T47D (cell line): ENCODE measurements around the gene CAMK2B.

Experiments
- DNase-seq, 2 experiments: peaks; one replicate each; pipeline versions ENCODE4 v3.0.0 to v3.0.0-alpha.2; 2011 to 2012; ENCODE audit warnings: low read depth in 1 of 2, low spot score in 1 of 2
- JUND ChIP-seq: IDR thresholded peaks from 2 replicates; pipeline ENCODE4 v1.6.1; 2012; ENCODE audit warnings: low read depth
- in situ Hi-C: cut with HindIII; loops from 2 replicates; pipeline ENCODE4 v1.10.0; 2016; ENCODE audit warnings: low sequenced_read_pairs, low pct_unique_long_range_greater_than_20kb

CAMK2B gene

DNA sequence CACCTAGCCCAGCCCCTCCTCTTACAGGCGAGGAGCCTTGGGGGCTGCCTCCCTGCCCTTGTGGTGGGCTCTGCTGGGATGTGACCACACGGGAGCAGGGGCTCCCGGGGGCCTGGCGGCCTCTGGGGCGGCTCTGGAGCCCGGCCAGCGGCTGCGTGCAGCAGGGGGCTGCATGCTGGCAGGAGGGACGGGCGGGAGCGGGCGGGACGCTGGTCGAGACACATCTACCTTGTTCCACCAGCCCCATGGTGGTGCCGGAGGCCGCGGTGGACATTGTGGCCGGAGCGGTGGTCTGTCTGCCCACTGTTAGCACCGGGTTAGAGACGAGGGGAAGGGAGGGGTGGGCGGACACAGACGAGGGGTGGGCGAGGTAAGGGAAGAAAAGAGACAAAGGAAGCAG is 86.0 kb downstream of the CAMK2B start:
- in situ Hi-C loops: no loop called here
- TF ChIP-seq JUND: no peak
- DNase-seq: no peak

DNA sequence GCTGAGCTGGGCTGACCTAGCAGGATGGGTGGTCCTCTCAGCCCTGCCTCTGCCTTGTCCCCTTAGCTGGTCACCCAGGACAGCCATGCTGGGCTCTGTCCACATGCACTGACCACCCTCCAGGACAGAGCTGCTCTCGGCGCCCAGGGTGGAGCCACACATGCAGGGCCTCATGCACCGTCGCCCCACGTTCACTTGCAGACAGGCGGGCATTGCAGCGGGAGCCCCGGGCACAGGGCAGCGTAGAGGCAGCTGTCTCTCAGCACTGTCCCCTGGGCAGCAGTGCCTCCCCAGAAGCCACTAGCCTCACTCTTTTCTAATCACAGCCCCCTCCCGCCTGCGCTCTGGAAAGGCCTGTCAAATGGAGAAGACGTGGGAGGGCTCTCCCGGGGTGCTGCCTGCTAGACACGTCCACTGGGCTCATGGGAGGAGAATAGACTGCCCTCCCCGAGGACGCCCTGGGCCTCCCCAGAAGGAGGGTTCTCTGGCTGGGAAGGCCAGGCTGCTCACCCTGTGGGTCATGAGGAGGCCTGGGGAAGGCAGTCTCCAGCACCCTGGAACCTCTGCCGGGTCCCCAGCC is 87.2 kb downstream of the CAMK2B start:
- no peak for DNase-seq
- in situ Hi-C loops: no loop called here
- TF ChIP-seq JUND: no peak

DNA sequence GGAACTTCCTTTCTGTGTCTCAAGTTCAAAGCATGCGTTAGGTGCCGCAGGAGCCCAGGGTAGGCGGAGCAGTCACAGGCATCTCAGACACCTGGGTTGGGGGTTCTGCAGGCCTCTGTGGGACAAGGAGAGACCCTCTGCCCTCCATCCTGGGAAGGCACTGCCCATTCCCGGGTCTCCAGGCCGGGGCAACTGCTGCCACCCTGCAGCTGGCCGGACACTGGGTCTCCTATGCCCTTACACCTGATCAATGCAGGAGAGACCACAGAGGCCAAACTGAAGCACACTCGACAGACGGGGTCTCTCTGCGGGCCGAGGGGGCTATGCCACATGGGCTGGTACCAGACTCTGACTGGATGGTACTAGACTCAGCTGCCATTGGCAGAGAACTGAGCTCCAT is 87.7 kb downstream of the CAMK2B start:
- no peak for DNase-seq
- TF ChIP-seq JUND: no peak
- in situ Hi-C loops: no loop called here

DNA sequence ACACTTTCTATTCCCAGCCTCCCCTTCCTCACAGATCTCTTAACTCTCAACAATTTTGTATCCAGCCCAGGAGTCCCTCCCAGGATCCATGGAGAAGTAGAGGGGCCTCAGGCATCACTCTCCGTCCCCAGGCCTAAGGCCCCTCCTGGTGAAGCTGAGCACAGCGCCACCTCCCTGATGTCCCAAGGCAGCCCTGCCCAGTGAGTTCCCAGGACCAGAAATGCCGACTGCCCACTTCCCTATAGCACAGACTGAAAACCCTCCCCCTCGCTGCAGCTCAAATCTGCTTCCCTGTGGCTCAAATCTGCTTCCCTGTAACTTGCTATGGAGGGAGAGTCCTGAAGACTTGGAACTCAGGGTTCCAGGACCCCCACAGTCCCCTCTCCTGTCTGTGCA is 89.1 kb downstream of the CAMK2B start:
- no peak for TF ChIP-seq JUND
- in situ Hi-C loops: no loop called here
- DNase-seq: no peak

DNA sequence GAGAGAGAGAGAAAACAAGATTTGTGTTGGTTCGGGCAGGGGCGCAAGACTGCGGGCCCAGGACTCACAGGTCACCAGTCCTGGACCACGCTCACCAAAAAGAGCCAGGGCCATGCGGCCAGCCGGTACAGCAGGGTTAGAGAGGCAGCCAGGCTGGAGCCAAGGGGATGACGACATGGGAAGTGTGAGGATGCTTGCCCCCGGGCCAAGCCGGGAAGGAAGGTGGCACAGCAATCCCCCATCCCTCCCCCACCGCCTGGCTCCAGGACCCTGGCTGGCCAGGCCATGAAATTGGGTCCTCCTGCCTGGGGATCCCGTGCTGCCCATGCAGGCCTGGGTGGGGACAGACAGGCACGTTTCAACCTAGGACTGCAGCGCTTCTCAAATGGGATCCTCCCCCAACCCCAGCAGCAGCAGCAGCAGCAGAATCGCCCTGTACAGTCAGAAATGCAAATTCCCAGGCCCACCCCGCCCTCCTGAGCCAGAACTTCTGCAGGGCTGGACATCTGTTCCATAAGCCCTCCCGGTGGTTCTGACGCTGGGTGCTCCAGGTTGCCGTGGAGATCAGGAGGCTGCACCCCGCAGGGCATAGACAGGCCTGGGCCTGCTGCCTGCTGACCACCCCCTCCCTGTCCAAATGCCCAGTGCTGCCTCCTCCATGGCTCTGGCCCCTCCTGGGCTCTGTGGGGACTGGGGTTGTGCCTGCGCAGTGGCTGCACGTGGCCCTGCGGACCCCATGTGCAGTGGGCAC is 89.6 kb downstream of the CAMK2B start:
- DNase-seq: no peak
- TF ChIP-seq JUND: no peak
- in situ Hi-C loops: no loop called here

DNA sequence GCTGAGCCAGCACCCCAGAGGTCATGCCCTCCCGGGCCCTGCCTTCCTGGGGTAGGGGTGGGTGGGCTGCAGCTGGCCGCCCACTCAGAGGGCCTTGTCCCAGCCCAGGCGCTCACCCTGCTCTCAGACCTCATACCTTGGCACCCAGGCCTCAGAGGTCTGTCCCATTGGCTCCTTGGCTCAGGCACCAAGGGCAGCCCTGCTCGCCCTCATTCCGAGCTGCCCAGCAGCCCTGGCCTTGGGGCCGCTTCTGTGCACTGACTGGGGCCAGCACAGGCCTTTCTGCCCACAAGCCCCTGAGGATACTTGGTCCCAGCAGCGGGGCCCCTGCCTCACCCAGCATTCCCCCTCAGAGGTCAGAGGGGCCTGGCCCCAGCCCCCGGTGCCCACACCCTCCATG is 90.3 kb downstream of the CAMK2B start:
- DNase-seq: no peak
- in situ Hi-C loops: no loop called here
- TF ChIP-seq JUND: no peak

DNA sequence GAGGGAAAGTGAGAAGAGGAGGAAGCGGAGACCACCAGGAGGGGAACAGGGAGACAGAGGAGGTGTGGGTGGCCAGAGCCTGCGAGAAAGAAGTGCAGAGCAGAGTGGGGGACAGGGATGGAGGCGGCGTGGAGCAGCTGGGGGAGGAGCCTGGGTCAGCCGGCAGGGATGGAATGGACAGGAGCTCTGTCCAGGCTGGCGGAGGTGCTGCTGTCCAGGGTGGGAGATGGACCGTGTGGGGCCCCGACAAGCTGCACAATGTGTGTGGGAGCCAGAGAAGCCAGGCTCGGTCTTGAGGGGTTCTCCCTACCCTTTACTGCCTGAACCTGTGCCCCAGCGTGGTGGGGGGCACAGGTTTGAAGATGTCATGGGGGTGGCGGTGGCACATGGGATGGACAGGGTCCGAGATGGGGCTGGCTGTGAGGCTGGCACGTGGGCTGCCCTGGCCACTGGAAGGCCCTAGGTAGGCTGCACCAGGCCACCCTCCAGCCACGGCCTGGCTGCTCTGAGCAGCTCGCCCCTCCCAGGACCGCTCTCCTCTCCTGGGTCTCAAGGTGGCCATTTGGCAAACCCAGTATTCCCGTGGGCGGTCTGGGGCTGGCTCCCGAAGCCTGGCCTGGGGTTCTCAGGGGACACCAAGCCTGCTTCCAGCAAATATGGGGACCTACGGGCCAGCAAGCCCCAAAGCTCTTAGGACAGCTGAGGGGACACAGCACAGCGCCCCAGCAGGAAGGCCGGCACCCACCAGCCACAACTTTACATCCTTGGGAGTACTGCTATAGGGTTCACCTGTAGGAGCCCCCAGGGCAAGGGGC is 92.3 kb downstream of the CAMK2B start:
- no peak for DNase-seq
- in situ Hi-C loops: no loop called here
- TF ChIP-seq JUND: no peak

DNA sequence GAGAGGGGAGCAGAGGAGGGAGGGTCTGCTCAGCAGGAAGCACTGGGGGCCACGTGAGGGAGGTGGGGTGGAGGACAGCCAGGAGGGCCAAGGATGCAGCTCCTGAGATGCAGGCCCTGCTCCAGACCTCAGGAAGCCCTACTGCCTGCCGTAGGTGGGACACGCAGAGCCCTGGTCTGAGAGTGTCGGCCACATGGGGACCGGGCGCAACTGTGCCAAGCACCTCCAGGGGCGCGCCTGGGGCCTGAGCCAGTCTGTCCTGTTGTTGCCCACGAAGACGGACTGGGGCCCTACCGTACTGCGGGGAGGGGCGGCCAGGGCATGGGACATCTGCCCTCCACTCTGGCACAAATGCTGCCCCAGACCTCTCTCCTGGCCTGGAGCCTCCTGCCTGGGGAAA is 93.0 kb downstream of the CAMK2B start:
- DNase-seq: no peak
- no peak for TF ChIP-seq JUND
- in situ Hi-C loops: no loop called here

DNA sequence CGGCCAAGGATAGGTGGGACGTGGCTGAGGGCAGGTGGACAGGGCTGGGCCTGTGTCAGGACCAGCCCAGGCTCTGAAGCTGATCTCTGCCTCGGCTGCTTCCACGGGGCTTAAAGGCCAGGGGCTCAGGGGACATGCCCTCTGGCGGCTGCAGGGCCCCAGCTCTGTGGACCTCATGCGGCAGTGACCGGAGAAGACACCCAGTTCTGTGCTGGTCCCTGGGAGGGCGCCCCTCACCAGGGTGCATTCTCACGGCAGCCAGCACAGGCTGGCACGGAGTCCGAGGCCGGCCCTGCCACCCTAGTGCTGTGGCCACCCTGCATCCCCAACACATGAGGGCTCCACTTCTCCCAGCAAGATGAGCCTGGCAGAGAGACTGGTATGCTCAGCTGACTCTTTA is 94.3 kb downstream of the CAMK2B start:
- no peak for TF ChIP-seq JUND
- DNase-seq: peak in 1 of 2 experiments; percentile 28
- in situ Hi-C loops: no loop called here

DNA sequence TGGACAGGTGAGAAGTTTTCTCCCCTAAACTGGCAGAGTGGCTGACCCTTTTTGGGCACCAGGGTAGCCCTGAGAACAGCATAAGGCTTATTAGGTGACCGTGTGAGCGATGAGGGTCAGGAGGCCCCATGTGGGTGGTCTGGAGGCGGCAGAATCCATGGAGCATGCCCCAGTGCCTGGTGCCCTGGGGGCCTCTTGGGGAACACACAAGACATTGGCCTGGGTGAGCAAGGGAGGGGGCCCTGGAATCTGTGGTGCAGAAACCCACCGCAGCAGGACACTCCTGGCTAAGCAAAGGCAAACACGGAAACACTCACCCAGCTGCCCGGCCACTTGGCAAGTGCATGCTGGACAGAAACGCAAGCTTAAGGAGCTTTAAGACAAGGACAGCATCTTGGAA is 95.1 kb downstream of the CAMK2B start:
- in situ Hi-C loops: no loop called here
- TF ChIP-seq JUND: no peak
- DNase-seq: no peak

DNA sequence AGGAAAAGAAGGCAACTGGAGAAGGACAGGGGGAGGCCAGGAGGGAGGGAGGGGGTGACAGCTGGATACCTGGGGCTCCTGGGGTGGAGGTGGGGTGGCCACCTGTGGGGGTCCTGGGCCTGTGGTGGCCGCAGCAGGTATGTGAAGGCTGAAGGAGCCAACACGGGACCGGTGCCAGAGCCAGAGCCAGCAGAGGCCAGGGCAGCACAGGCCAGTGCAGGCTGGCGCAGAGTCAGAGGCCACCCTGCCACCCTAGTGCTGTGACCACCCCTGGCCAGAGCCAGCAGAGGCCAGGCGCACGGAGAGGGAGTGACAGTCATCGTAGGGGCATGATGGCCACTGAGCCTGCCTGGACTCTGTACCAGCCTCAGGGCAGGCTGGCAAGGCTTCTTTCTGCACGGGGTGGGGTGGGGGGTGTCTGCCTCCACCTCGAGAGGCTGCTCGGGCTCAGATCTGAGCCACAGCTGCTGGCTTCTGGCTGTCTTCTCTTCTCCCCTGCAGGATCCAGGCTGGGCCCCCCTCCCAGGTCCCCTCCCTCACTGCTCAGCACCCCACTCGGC is 95.8 kb downstream of the CAMK2B start:
- no peak for DNase-seq
- in situ Hi-C loops: no loop called here
- no peak for TF ChIP-seq JUND

DNA sequence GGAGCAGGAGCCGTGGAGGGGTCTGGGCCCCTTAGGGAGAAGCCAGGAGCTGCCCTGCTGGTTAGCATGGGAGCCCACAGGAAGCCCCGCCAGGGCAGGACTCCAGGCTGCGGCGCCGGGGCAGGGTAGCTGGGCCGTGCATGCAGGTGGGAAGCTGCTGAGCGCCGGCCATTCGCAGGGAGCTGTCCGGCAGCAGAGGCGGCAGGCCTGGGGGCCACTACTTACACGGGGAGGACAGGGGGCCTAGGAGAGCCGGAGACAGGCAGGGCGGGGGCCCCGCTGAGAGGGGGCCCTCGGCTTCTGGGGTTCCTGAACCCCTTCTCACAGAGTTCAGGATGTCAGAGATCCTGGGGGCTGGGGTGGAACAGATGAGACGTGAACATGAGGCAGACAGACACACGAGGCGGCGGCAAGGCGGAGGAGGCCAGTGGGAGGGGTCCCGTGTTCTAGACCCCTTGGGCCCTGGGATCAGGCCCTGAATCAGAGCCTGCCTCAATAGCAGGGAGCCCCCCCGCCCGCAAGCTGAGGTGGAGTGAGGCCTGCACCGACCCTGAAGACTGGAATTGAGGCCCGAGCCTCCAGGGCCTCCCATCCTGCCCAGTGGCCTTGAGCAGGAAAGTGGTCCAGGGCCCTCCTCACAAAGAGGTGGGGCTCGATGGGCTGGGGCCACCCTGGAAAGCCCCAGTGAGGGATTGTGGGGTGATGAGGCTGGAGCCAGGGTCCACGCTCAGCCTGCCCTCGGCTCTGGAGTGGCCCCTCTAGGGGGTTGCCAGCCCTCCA is 96.6 kb downstream of the CAMK2B start:
- TF ChIP-seq JUND: no peak
- in situ Hi-C loops: no loop called here
- DNase-seq: no peak
